GM12878 (cell line): ENCODE data around the gene FREM3. TPM values are rescaled to one million over a fixed set of nuclear protein-coding genes. Genes with fewer than 3 reads are reported as not detected.

Experiments
- ATAC-seq: fragments of 200-7000 bp; cut with Tn5 transposase; 3 replicates; pipeline ENCODE4 v1.9.1; 2020; ENCODE audit warnings: mild to moderate bottlenecking, moderate library complexity
- BruUV-seq: library from RNA; stranded (reverse); fragments of 400-500 nt; replicated peaks from 2 replicates; lab custom pipeline; 2021; lab: Mats Ljungman, UMichigan
- CTCF ChIA-PET: fragments of 300-600 bp; sonication (Branson Sonifier 250); formaldehyde crosslinking; extraction: SDS; loops from one replicate; lab custom pipeline; 2021; ENCODE audit warnings: inconsistent platforms; lab: Yijun Ruan, JAX
- POLR2A ChIA-PET: fragments of 350-600 bp; formaldehyde crosslinking; extraction: SDS; loops from one replicate; lab custom pipeline; 2021; ENCODE audit warnings: inconsistent platforms; lab: Charles Lee
- RAD21 ChIA-PET: fragments of 300-600 bp; sonication (Branson Sonifier 250); formaldehyde crosslinking; loops from one replicate; lab custom pipeline; 2023; ENCODE audit warnings: antibody characterized with exemption; ENCODE audit not compliant: unreplicated experiment; lab: Charles Lee
- SMC1A ChIA-PET: fragments of 300-600 bp; sonication (Branson Sonifier 250); formaldehyde crosslinking; loops from one replicate; lab custom pipeline; 2023; ENCODE audit not compliant: unreplicated experiment, uncharacterized antibody; lab: Charles Lee
- DNase-seq: peaks from one replicate; pipeline ENCODE4 v3.0.0-alpha.2; 2011; ENCODE audit warnings: low read depth, low spot score
- FAIRE-seq: peaks from 3 replicates; lab custom pipeline; 2011; peaks lifted over from hg19 to GRCh38; lab: Jason Lieb, UNC
- H2AFZ ChIP-seq: 2 replicates; pipeline ENCODE4 v1.6.0; 2011; ENCODE audit warnings: low read depth, low read length, control low read depth; ENCODE audit not compliant: control insufficient read depth
- H3K27ac ChIP-seq: 2 replicates; pipeline ENCODE4 v1.5.1; 2011; ENCODE audit warnings: control low read depth; ENCODE audit not compliant: control insufficient read depth, insufficient read depth
- H3K27me3 ChIP-seq, 2 experiments: replicated peaks in 1 of 2; 2 replicates each; pipeline versions ENCODE4 v1.6.0 to v1.6.1; 2011; ENCODE audit warnings: low read length in 1 of 2; ENCODE audit not compliant: control insufficient read depth in 2 of 2, insufficient read depth in 2 of 2
- H3K36me3 ChIP-seq, 2 experiments: 2 replicates each; pipeline ENCODE4 v1.5.1; 2011; ENCODE audit warnings: low read length in 1 of 2; ENCODE audit not compliant: control insufficient read depth in 2 of 2, insufficient read depth in 2 of 2
- H3K4me1 ChIP-seq: 2 replicates; pipeline ENCODE4 v1.6.1; 2011; ENCODE audit warnings: mild to moderate bottlenecking, low read length, moderate library complexity, mixed read lengths; ENCODE audit not compliant: control insufficient read depth, insufficient read depth
- H3K4me2 ChIP-seq: 2 replicates; pipeline ENCODE4 v1.6.0; 2011; ENCODE audit warnings: control low read depth; ENCODE audit not compliant: control insufficient read depth, insufficient read depth
- H3K4me3 ChIP-seq: fragments of 200-600 bp; sonication (generic); 2 replicates; pipeline ENCODE4 v1.5.1; 2016
- H3K79me2 ChIP-seq: 2 replicates; pipeline ENCODE4 v1.6.0; 2011; ENCODE audit warnings: low read length; ENCODE audit not compliant: control insufficient read depth, insufficient read depth
- H3K9ac ChIP-seq: 2 replicates; pipeline ENCODE4 v1.8.0; 2011; ENCODE audit warnings: low read length, control low read depth, mixed read lengths; ENCODE audit not compliant: control insufficient read depth, insufficient read depth
- H3K9me3 ChIP-seq: replicated peaks from 3 replicates; pipeline ENCODE4 v1.5.1; 2011; ENCODE audit warnings: mild to moderate bottlenecking, low read length; ENCODE audit not compliant: control insufficient read depth, insufficient read depth
- H4K20me1 ChIP-seq: 2 replicates; pipeline ENCODE4 v1.6.0; 2011; ENCODE audit not compliant: control insufficient read depth, insufficient read depth
- CBFB ChIP-seq: IDR thresholded peaks from 2 replicates; pipeline ENCODE4 v1.6.1; 2016; ENCODE audit warnings: antibody characterized with exemption, low read depth
- GABPA ChIP-seq: IDR thresholded peaks from 2 replicates; pipeline ENCODE4 v1.6.1; 2014; ENCODE audit warnings: antibody characterized with exemption, low read depth, mild to moderate bottlenecking, inconsistent platforms
- IKZF1 ChIP-seq: fragments of 450-650 bp; conservative IDR thresholded peaks from 2 replicates; pipeline ENCODE4 v1.6.1; 2017; ENCODE audit warnings: antibody characterized with exemption, mild to moderate bottlenecking
- NFIC ChIP-seq: IDR thresholded peaks from 2 replicates; pipeline ENCODE4 v1.6.1; 2012; ENCODE audit warnings: low read depth, mild to moderate bottlenecking, inconsistent platforms, low read length, moderate library complexity
- POU2F2 ChIP-seq: IDR thresholded peaks from 3 replicates; pipeline ENCODE4 v1.6.1; 2011; ENCODE audit warnings: low read depth, mild to moderate bottlenecking, low read length, borderline replicate concordance
- SP1 ChIP-seq: IDR thresholded peaks from one replicate; pipeline ENCODE4 v1.6.1; 2011; ENCODE audit warnings: low read depth, low read length
- STAT1 ChIP-seq: fragments of 450-650 bp; conservative IDR thresholded peaks from 2 replicates; pipeline ENCODE4 v1.6.1; 2014; ENCODE audit warnings: antibody characterized with exemption, mild to moderate bottlenecking
- STAT3 ChIP-seq: IDR thresholded peaks from 2 replicates; pipeline ENCODE4 v1.6.1; 2011; ENCODE audit warnings: low read depth, low read length, improper control_type of control experiment
- TCF12 ChIP-seq: IDR thresholded peaks from 2 replicates; pipeline ENCODE4 v1.6.1; 2011; ENCODE audit warnings: low read depth, mild to moderate bottlenecking, low read length
- in situ Hi-C: fragments of 300-500 bp; cut with MboI; formaldehyde crosslinking; loops from 9 replicates; pipeline ENCODE4 v1.14.3; 2018; ENCODE audit warnings: mixed read lengths
- intact Hi-C: fragments of 100-400 bp; cut with micrococcal nuclease; formaldehyde crosslinking; loops from one replicate; pipeline ENCODE4 v1.14.2; 2022; ENCODE audit not compliant: unreplicated experiment
- polyA plus RNA-seq, 11 experiments: library from polyadenylated mRNA; depleted of rRNA in 4 of 11; unstranded in 6 of 11; stranded (reverse) in 5 of 11; fragments of >200 nt; fragmentation: Nextera tagmentation in 4 of 11; fragmentation: Illumina TruSeq in 1 of 11; extraction: Ambion mirVana in 4 of 11; extraction: Trizol in 1 of 11; gene quantifications; 1 replicate in 1 of 11; 2 replicates in 10 of 11; pipeline versions ENCODE4 v1.2.1 to v1.2.3, GENCODE V29; 2011 to 2016; ENCODE audit warnings: inconsistent platforms in 2 of 11, missing spikeins in 2 of 11, low read depth in 1 of 11
- total RNA-seq, 4 experiments: library from RNA; depleted of rRNA in 3 of 4; stranded (reverse); fragments of >200 nt in 3 of 4; fragmentation: Illumina TruSeq in 1 of 4; extraction: Trizol in 1 of 4; gene quantifications; 2 replicates each; pipeline versions ENCODE4 v1.2.1 to v1.2.3, GENCODE V29; 2013 to 2021
- TF ChIP-seq, protein P1 (sequence below): fragments of 450-650 bp; IDR thresholded peaks from 2 replicates; pipeline ENCODE4 v1.6.1; 2017; ENCODE audit warnings: low read depth, mild to moderate bottlenecking, moderate library complexity
- TF ChIP-seq, protein P2 (sequence below): IDR thresholded peaks from 2 replicates; pipeline ENCODE4 v1.6.1; 2012; ENCODE audit warnings: low read length, inconsistent platforms
- TF ChIP-seq, protein P3 (sequence below): fragments of 450-650 bp; IDR thresholded peaks from 2 replicates; pipeline ENCODE4 v1.6.1; 2018; ENCODE audit warnings: borderline replicate concordance, mild to moderate bottlenecking; ENCODE audit not compliant: partially characterized antibody
- TF ChIP-seq, protein P4 (sequence below): fragments of 450-650 bp; IDR thresholded peaks from 2 replicates; pipeline ENCODE4 v1.6.1; 2017; ENCODE audit warnings: borderline replicate concordance

Gene FREM3
- total and polyA plus RNA-seq, 10 of the 15 experiments (the other 5 are each of a cell fraction or from before 2014, with no cell fraction given), result not detected

DNA sequence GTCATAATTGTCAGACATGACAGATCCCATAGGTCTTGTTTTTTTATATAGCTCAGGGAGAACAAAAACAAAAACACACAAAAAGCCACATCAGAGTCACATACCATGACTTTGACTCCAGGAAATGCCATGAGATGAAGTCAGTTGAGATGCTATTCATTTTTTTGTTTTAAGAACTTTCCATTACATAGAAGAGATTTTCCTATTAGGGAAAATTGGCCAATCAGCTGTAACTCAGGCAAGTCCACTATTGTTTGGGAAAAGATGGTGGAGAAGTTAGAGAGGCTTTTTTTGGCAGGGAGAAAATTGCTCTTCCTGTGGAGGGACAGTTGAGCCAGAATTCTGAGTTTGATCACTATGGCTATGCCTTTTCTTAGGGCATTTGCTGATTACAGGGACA is 114.4 kb downstream of the FREM3 start:
- DNase-seq (no peak), ATAC-seq (no peak), FAIRE-seq (no peak)
- no TSS peak for BruUV-seq
- H3K4me2 ChIP-seq, result no peak overlapping the region
- no peaks in the 10 kb centered on the region for H3K79me2 ChIP-seq
- no peaks in the 10 kb centered on the region for H3K27me3 ChIP-seq
- RAD21 ChIA-PET, result no interaction called here
- H3K4me3 ChIP-seq, result no peak overlapping the region
- intact Hi-C loops, result no loop called here
- TF ChIP-seq STAT3, result no peak
- no peak for TF ChIP-seq POU2F2
- TF ChIP-seq, protein P1, sequence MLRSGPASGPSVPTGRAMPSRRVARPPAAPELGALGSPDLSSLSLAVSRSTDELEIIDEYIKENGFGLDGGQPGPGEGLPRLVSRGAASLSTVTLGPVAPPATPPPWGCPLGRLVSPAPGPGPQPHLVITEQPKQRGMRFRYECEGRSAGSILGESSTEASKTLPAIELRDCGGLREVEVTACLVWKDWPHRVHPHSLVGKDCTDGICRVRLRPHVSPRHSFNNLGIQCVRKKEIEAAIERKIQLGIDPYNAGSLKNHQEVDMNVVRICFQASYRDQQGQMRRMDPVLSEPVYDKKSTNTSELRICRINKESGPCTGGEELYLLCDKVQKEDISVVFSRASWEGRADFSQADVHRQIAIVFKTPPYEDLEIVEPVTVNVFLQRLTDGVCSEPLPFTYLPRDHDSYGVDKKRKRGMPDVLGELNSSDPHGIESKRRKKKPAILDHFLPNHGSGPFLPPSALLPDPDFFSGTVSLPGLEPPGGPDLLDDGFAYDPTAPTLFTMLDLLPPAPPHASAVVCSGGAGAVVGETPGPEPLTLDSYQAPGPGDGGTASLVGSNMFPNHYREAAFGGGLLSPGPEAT, result no peak
- TF ChIP-seq, protein P2, sequence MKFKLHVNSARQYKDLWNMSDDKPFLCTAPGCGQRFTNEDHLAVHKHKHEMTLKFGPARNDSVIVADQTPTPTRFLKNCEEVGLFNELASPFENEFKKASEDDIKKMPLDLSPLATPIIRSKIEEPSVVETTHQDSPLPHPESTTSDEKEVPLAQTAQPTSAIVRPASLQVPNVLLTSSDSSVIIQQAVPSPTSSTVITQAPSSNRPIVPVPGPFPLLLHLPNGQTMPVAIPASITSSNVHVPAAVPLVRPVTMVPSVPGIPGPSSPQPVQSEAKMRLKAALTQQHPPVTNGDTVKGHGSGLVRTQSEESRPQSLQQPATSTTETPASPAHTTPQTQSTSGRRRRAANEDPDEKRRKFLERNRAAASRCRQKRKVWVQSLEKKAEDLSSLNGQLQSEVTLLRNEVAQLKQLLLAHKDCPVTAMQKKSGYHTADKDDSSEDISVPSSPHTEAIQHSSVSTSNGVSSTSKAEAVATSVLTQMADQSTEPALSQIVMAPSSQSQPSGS, result no peak
- TF ChIP-seq STAT1, result no peak
- TF ChIP-seq CBFB, result no peak
- no peak for TF ChIP-seq NFIC
- no peak for TF ChIP-seq TCF12
- TF ChIP-seq IKZF1, result no peak
- TF ChIP-seq SP1, result no peak
- no peak for TF ChIP-seq GABPA
- TF ChIP-seq, protein P3, sequence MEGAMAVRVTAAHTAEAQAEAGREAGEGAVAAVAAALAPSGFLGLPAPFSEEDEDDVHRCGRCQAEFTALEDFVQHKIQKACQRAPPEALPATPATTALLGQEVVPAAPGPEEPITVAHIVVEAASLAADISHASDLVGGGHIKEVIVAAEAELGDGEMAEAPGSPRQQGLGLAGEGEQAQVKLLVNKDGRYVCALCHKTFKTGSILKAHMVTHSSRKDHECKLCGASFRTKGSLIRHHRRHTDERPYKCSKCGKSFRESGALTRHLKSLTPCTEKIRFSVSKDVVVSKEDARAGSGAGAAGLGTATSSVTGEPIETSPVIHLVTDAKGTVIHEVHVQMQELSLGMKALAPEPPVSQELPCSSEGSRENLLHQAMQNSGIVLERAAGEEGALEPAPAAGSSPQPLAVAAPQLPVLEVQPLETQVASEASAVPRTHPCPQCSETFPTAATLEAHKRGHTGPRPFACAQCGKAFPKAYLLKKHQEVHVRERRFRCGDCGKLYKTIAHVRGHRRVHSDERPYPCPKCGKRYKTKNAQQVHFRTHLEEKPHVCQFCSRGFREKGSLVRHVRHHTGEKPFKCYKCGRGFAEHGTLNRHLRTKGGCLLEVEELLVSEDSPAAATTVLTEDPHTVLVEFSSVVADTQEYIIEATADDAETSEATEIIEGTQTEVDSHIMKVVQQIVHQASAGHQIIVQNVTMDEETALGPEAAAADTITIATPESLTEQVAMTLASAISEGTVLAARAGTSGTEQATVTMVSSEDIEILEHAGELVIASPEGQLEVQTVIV, result no peak
- TF ChIP-seq, protein P4, sequence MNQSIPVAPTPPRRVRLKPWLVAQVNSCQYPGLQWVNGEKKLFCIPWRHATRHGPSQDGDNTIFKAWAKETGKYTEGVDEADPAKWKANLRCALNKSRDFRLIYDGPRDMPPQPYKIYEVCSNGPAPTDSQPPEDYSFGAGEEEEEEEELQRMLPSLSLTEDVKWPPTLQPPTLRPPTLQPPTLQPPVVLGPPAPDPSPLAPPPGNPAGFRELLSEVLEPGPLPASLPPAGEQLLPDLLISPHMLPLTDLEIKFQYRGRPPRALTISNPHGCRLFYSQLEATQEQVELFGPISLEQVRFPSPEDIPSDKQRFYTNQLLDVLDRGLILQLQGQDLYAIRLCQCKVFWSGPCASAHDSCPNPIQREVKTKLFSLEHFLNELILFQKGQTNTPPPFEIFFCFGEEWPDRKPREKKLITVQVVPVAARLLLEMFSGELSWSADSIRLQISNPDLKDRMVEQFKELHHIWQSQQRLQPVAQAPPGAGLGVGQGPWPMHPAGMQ, result no peak
- no peaks in the 10 kb centered on the region for H4K20me1 ChIP-seq
- H3K36me3 ChIP-seq, result no peaks in the 10 kb centered on the region
- no peak overlapping the region for H2AFZ ChIP-seq
- H3K27ac ChIP-seq, result no peak overlapping the region
- no peaks in the 10 kb centered on the region for H3K4me1 ChIP-seq
- SMC1A ChIA-PET, result no interaction called here
- no peak overlapping the region for H3K9ac ChIP-seq
- POLR2A ChIA-PET, result no interaction called here
- in situ Hi-C loops, result no loop called here
- CTCF ChIA-PET, result no interaction called here
- no peaks in the 10 kb centered on the region for H3K9me3 ChIP-seq
